Measurements from ENCODE around the gene ABLIM3.

The ABLIM3 gene

DNA sequence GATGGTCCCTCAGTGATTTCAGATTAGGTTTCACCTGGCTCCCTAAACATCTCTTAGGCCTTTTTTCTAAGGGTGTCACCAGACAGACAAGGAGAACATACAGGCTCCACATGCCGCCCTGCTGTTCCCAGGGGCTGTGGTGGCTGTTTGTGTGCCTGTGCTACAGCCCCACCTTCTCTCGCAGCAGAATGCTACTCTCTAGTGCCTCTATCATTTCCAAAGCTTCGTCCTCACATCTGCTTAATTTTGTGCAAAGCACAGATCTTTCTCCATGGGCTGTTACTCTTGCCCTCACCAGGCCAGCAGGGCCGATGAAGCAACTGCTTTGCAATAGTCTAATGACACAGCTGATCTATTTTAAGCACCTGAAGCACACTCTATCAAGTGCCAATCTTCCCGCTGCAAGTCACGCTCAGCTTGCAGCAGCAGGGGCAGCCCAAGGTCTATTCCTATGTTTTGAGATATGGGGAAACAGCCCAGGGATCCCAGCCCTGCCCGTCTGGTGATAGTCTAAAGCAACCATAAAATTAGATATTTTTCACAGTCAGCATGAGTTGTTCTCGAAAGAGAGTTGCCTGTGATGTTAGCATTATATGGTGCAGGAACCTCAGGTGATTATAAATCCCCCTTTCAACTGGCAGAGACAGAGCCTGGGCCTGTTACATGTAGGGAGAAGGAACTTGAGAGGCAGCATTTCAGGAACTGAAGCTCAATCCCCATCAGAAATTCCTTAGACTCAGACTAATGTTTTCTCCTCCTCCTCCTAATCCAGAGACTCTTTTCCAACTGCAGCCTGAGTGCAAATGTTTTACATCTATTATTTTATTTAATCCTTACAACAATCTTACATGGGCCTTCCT, 12.7 kb downstream of the ABLIM3 start:
- DNase-seq (ENCODE audit: low read depth) = no peak
- TF ChIP-seq, protein P1, sequence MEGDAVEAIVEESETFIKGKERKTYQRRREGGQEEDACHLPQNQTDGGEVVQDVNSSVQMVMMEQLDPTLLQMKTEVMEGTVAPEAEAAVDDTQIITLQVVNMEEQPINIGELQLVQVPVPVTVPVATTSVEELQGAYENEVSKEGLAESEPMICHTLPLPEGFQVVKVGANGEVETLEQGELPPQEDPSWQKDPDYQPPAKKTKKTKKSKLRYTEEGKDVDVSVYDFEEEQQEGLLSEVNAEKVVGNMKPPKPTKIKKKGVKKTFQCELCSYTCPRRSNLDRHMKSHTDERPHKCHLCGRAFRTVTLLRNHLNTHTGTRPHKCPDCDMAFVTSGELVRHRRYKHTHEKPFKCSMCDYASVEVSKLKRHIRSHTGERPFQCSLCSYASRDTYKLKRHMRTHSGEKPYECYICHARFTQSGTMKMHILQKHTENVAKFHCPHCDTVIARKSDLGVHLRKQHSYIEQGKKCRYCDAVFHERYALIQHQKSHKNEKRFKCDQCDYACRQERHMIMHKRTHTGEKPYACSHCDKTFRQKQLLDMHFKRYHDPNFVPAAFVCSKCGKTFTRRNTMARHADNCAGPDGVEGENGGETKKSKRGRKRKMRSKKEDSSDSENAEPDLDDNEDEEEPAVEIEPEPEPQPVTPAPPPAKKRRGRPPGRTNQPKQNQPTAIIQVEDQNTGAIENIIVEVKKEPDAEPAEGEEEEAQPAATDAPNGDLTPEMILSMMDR (IDR thresholded peaks at IDR 0.05; ENCODE audit: control insufficient read depth, insufficient read depth, low read depth, low read length, missing control alignments) = no peak
- H3K4me3 ChIP-seq (ENCODE audit: control insufficient read depth, low read depth, low read length) = no peak overlapping the region

DNA sequence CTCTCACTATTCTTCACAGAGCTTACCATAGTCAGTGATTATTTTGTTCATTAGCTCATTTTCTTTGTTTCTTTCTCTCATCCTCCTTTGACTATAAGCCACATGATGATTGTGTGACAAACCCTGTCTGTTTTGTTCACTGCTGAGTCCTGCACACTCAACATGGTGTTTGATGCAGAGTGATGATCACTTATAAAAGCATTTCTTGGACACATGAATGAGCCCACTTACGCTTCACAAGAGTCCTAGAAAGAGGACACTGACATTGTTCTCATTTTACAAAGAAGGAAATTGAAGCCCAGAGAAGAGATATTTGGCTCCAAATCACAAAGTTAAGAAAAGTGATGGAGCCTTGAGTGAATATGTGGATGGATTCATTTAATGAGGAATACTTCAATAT, 13.4 kb downstream of the ABLIM3 start:
- no peak overlapping the region for H3K4me3 ChIP-seq (ENCODE audit: control insufficient read depth, low read depth, low read length)
- DNase-seq (ENCODE audit: low read depth) = no peak
- TF ChIP-seq, protein P1 (IDR thresholded peaks at IDR 0.05; ENCODE audit: control insufficient read depth, insufficient read depth, low read depth, low read length, missing control alignments) = no peak

GRCh38 chr5:149156435-149157083, 15.3 kb downstream of the ABLIM3 start:
- H3K4me3 ChIP-seq (ENCODE audit: control insufficient read depth, low read depth, low read length) = no peak overlapping the region
- TF ChIP-seq, protein P1 (IDR thresholded peaks at IDR 0.05; ENCODE audit: control insufficient read depth, insufficient read depth, low read depth, low read length, missing control alignments) = no peak
- no peak for DNase-seq (ENCODE audit: low read depth)

DNA sequence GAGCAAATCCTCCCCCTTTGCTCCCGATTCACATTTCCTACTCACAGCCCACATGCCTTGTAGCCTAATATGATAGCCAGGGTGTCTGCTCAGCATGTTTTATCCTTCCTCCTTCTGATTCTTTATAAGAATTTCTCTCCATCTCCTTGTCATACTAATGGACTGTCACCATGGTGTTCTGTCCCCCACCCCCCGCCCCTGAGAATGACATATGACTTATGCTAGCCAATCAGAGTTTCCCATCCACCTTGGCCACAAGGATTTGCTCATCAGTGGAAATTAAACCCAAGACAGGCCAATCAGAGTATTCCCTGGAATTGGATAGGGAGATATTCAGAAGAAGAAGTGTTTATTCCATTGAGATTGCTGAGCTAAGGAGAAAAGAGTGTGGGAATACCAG, 16.0 kb downstream of the ABLIM3 start:
- TF ChIP-seq, protein P1 (IDR thresholded peaks at IDR 0.05; ENCODE audit: control insufficient read depth, insufficient read depth, low read depth, low read length, missing control alignments) = no peak
- no peak for DNase-seq (ENCODE audit: low read depth)
- H3K4me3 ChIP-seq (ENCODE audit: control insufficient read depth, low read depth, low read length) = no peak overlapping the region

DNA sequence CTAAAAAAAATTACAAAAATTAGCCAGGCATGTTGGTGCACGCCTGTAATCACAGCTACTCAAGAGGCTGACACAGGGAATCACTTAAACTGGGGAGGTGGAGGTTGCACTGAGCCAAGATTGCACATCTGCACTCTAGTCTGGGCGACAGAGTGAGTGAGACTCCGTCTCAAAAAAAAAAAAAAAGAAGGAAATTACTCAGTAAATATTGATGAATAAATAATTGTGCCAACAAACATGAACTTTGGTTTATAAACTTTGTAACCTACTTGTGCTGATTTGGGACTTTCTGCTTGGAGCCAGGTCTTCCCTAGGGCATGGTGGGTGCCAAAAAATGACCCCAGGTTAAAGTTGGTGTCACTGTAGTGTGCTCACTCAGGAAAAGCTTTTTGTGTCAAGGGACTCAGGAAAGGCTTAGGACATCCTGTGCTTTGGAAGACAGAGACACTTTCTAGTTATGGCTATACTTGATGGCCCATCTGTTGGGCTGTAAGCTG, 19.0 kb downstream of the ABLIM3 start:
- DNase-seq (ENCODE audit: low read depth) = no peak
- TF ChIP-seq, protein P1 (IDR thresholded peaks at IDR 0.05; ENCODE audit: control insufficient read depth, insufficient read depth, low read depth, low read length, missing control alignments) = no peak
- H3K4me3 ChIP-seq (ENCODE audit: control insufficient read depth, low read depth, low read length) = no peak overlapping the region

- DNase-seq (ENCODE audit: low read depth) = no peak
- no peak overlapping the region for H3K4me3 ChIP-seq (ENCODE audit: control insufficient read depth, low read depth, low read length)
- TF ChIP-seq, protein P1 (IDR thresholded peaks at IDR 0.05; ENCODE audit: control insufficient read depth, insufficient read depth, low read depth, low read length, missing control alignments) = no peak
These were observed 19.9 kb downstream of the ABLIM3 start for GRCh38 chr5:149161026-149161687.

Data from AG09309 (cell line).